Kidney epithelial cell (primary cell): ENCODE data around the gene DPF3. TPM values are rescaled to one million over a fixed set of nuclear protein-coding genes. Genes with fewer than 3 reads are reported as not detected.

Source experiments
- DNase-seq: peaks from one replicate; pipeline ENCODE4 v3.0.0-alpha.2; 2010; ENCODE audit warnings: low read depth
- H3K27me3 ChIP-seq: 2 replicates; pipeline ENCODE4 v1.6.0; 2011; ENCODE audit warnings: low read length; ENCODE audit not compliant: control insufficient read depth, insufficient read depth
- H3K36me3 ChIP-seq: 2 replicates; pipeline ENCODE4 v1.5.1; 2011; ENCODE audit warnings: low read length; ENCODE audit not compliant: control insufficient read depth, insufficient read depth
- H3K4me3 ChIP-seq: 2 replicates; pipeline ENCODE4 v1.5.1; 2011; ENCODE audit warnings: low read depth, mild to moderate bottlenecking, control low read depth, low read length
- CTCF ChIP-seq: IDR thresholded peaks from 2 replicates; pipeline ENCODE4 v1.5.1; 2011; ENCODE audit warnings: mild to moderate bottlenecking, moderate library complexity, low read length, control low read depth, inconsistent platforms; ENCODE audit not compliant: insufficient read depth, poor library complexity, severe bottlenecking
- total RNA-seq: library from RNA; depleted of rRNA; stranded (reverse); fragments of >200 nt; gene quantifications from 2 replicates; pipeline ENCODE4 v1.2.3, GENCODE V29; 2015

The DPF3 gene
- total RNA-seq, 1 donor from 2014 or later: 0.79 TPM

DNA sequence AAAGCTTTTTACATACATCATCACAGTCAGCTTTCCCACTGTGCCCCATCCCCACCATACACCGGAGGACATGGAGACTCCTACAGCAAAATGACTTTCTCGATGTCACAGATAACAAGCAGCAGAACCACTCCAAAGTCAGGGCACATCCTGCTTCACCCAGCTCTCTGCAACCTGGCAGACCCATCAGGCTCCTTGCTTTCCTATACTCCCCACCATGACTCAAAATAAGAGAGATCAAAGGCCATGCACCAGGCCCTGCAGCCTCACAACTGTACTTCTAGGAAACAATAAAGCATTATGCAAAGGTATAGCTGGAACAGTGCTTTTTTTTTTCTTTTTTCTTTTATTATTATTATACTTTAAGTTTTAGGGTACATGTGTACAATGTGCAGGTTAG is 187.4 kb downstream of the DPF3 start:
- TF ChIP-seq CTCF: no peak
- Histone ChIP-seq H3K27me3 (no peaks in the 10 kb centered on the region), H3K36me3 (no peaks in the 10 kb centered on the region), H3K4me3 (no peak overlapping the region)
- DNase-seq: no peak

DNA sequence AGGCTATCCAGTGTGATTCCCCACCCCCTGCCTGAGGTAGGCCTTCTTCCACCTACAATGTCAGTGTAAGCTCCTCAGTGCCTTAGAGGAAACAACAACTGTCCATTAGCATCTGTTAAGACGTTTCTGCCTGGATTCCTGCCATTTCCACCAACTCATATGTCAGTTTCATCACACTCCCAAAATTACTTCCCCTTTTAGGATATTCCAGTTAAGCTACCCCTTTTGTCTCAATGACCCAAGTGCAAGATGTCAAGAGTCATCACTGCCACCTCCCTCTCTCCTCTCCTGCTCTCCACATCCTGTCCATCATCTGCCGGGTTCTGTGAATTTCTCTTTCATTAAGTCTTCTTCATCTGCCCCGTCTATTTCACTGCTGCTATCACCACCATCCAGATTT is 189.4 kb downstream of the DPF3 start:
- Histone ChIP-seq H3K27me3 (no peaks in the 10 kb centered on the region), H3K36me3 (no peaks in the 10 kb centered on the region), H3K4me3 (no peak overlapping the region)
- no peak for TF ChIP-seq CTCF
- DNase-seq: no peak

DNA sequence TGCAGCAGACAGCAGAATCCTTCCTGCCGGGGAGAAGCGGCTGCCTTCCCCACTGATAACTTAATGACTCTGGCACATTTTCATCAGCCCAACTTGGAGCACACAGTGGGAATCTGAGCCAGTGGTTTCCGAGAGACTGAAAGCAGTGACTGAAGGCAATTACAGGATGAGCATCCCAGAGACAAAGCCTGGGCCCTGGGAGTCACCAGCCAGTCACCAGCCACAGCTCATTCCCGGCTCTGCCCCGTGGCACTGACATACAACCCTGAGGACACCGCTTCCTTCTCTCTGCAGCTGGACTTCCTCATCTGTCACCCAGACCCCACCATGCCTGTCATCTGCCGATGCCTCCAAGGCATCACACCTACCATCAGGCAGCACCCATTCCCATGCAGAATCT is 192.3 kb downstream of the DPF3 start:
- no peak for DNase-seq
- Histone ChIP-seq H3K4me3 (no peak overlapping the region), H3K27me3 (no peaks in the 10 kb centered on the region), H3K36me3 (no peaks in the 10 kb centered on the region)
- TF ChIP-seq CTCF: no peak

DNA sequence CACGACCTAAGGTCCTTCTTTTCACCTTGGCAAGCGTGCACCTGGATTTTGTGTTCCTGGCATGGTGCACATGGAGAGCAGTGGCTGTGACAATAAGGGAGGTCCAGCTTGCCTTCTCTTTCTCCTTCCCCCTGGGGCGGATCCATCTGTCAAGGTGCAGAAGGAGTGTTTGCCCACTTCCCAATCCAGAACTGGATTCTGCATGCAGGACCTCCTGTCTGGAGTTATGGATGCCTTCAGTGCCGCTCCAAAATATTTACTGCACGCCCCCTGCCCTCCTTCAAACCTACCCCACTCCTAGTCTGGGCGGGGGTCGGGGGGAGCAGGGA is 192.7 kb downstream of the DPF3 start:
- H3K4me3 ChIP-seq: no peak overlapping the region
- no peak for TF ChIP-seq CTCF
- H3K27me3 ChIP-seq: no peaks in the 10 kb centered on the region
- DNase-seq: no peak
- H3K36me3 ChIP-seq: no peaks in the 10 kb centered on the region

- no peaks in the 10 kb centered on the region for H3K27me3 ChIP-seq
- DNase-seq: no peak
- H3K36me3 ChIP-seq: no peaks in the 10 kb centered on the region
- no peak for TF ChIP-seq CTCF
- no peak overlapping the region for H3K4me3 ChIP-seq
Measured at GRCh38 chr14:72700338-72701236, 193.3 kb downstream of the DPF3 start.

- Histone ChIP-seq H3K4me3 (no peak overlapping the region), H3K36me3 (no peaks in the 10 kb centered on the region), H3K27me3 (no peaks in the 10 kb centered on the region)
- DNase-seq: no peak
- TF ChIP-seq CTCF: no peak
Measured at GRCh38 chr14:72699852-72700257, 194.0 kb downstream of the DPF3 start.
